ENCODE data around the gene MTIF3. TPM values are rescaled to one million over a fixed set of nuclear protein-coding genes. Genes with fewer than 3 reads are reported as not detected.

The MTIF3 gene, protein sequence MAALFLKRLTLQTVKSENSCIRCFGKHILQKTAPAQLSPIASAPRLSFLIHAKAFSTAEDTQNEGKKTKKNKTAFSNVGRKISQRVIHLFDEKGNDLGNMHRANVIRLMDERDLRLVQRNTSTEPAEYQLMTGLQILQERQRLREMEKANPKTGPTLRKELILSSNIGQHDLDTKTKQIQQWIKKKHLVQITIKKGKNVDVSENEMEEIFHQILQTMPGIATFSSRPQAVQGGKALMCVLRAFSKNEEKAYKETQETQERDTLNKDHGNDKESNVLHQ
- 100 to 1,000 TPM in 1 of 3 donors, 10 to 100 TPM in 2; 67.5 to 146 (median 72.7) TPM for total RNA-seq

DNA sequence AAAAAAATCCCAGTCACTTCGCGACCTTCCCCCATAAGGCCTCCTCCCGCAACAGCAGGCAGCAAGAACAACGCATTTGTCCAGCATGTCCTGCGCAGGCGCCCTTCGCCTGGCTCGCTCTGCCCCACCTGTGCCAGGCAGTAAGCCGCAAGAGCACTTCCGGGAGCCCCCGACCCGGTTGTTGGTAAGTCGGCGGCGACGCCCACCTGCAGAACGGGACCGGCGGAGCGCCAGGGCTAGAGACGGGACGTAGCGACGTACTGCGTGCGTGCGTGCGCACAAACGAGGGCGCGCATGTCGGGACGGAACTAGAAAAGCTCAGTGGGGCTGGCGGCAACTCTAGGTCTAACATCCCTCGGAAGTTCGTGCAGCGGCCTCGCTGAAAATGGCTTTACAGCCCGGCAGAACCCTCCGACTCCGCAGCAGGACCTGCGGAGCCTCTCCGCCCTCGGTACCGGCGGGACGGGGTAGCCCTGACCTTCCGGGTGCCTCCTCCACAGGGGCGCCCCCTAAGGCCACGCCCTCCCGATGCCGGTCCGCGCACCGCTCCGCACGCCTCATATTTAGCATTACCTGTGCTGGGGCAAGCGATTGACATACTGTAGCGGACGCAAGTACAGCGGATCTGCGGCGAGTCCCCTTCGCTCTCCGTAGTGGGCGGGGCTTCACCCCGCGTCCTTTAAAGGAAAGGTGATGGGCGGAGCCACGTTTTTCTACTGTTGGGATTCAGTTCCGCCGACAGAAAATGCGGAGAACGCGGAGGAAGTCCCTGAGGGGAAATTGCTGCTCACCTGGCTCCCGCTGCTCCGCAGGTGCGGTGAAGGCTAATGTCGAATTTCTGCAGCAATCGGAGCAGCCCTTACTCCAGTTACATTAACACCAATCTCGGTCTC, at the start of gene MTIF3:
MTIF3 (minus strand) TSS at position 629 of the 893 bp plus-strand sequence. CDS start 10,116 bp downstream, outside the sequence.
- intact Hi-C loops (cut with DNase I; ENCODE audit: low total_unique reads), result no loop called here
- H3K9me3 ChIP-seq, result no peaks in the 10 kb centered on the region

DNA sequence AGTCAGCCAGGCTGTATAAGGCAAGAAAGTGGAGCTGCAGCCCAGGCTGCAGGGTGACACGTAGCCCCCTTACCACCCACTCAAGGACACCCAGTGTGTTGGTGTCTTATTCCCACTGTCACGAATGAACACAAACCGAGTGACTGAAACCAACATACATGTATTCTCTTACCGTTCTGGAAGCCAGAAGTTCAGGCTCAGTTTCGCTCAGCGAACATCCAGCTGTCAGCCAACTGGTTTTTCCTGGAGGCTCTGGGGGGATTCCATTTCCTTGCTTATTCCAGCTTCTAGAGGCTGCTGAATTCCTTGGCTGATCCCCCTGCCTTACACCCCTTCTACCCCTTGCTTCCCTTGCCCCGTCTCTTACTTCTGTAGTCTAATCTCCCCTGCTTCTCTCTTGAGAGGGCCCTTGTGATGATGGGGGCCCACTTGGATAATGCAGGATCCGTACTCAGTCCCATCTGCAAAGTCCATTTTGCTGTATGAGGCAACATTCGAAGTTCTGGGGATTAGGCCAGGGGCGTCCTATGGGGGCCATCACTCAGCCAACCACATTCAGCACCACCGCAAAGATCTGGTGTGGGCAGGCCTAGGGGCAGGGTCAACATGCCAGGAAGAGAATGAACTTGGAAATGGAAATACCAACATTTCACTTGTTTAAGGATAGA, 47.3 kb upstream of the MTIF3 start:
- Histone ChIP-seq H3K36me3 (no peaks in the 10 kb centered on the region), H3K27ac (no peak overlapping the region), H3K4me3 (no peak overlapping the region), H3K27me3 (no peaks in the 10 kb centered on the region), H3K9me3 (no peaks in the 10 kb centered on the region), H3K4me1 (no peaks in the 10 kb centered on the region)
- TF ChIP-seq POLR2A (IDR thresholded peaks at IDR 0.05) (no peak), POLR2AphosphoS5 (IDR thresholded peaks at IDR 0.05) (no peak), CTCF (IDR thresholded peaks at IDR 0.05) (no peak)
- DNase-seq (ENCODE audit: low spot score in 2 of 2), result no peak
- intact Hi-C loops (cut with DNase I; ENCODE audit: low total_unique reads), result no loop called here

More for the DNA sequence above, at the start of gene MTIF3:
- H3K36me3 ChIP-seq, result no peaks in the 10 kb centered on the region
- DNase-seq (ENCODE audit: low spot score in 2 of 2), result peak; percentile 94
- peaks cover 0 to 8% of the 10 kb centered on the region in 2 donors for H3K4me1 ChIP-seq
- peak within 1 kb of the TSS; percentile 87 to 96 (median 90) for H3K4me3 ChIP-seq
- no peaks in the 10 kb centered on the region for H3K27me3 ChIP-seq
- no peak for TF ChIP-seq CTCF (IDR thresholded peaks at IDR 0.05)
- TF ChIP-seq POLR2AphosphoS5 (IDR thresholded peaks at IDR 0.05), result peak; percentile 59 to 86 (median 76)
- peak; percentile 55 for TF ChIP-seq POLR2A (IDR thresholded peaks at IDR 0.05)
- peak within 1 kb of the TSS; percentile 96 to 98 for H3K27ac ChIP-seq

DNA sequence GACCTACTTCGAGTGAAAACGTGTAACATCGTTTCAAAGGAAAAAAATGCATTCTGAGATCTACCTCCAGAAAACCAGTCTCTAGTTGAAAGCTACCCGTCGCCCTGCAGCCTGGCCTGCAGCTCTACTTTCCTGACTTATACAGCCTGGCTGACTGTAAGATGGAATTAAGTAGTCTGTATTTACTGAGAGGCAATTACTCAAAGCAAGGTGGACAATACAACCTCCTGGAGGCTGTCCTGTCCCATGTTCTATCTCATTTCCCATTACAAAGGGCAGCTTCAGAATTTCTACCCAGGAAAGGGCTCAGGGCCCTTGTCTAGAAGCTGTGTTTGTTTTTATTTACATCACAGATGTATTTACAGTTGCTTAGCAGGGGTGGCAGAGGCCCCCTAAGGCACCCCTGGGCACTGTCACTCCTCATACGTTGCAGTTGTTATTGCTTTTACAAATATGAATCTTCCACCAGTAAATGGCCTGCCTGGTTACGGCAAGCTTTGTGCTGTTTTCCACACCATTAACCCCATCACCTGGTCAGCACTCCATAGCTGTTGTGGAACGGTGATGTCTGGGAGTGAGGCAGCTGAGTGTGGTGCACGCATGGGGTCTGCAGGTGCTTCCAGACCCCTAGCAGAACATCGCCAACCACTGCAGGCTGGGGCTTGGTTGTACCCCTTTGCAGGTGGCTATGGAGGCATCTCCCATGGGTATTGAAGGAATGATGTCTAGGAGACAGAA, 46.3 kb upstream of the MTIF3 start:
- no peak overlapping the region for H3K27ac ChIP-seq
- intact Hi-C loops (cut with DNase I; ENCODE audit: low total_unique reads), result no loop called here

DNA sequence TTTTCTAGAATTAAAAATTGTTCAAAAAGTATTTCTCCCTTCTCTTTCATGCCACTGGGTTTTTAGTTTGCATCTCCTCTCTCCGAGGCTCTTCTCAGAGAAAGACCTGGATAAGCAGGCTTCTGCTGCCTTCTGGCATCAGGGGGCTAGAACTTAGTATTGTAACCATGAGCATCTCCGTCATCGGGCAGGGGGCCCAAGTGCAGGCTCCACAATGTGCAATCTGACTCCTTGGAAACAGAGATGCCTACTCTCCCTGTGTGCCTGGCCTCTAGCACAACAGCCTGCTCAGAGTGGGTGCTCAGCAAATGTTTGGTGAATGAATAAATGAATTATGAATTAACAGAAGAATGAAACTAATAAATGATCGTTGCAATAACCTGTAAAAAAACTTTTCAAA, 45.6 kb upstream of the MTIF3 start:
- no peaks in the 10 kb centered on the region for H3K4me1 ChIP-seq
- no peaks in the 10 kb centered on the region for H3K36me3 ChIP-seq
- no peak overlapping the region for H3K27ac ChIP-seq
- intact Hi-C loops (cut with DNase I; ENCODE audit: low total_unique reads), result no loop called here
- H3K27me3 ChIP-seq, result no peaks in the 10 kb centered on the region
- DNase-seq (ENCODE audit: low spot score in 2 of 2), result no peak
- H3K9me3 ChIP-seq, result no peaks in the 10 kb centered on the region
- TF ChIP-seq POLR2AphosphoS5 (IDR thresholded peaks at IDR 0.05) (no peak), CTCF (IDR thresholded peaks at IDR 0.05) (no peak), POLR2A (IDR thresholded peaks at IDR 0.05) (no peak)
- H3K4me3 ChIP-seq, result no peak overlapping the region

More for the DNA sequence above, 46.3 kb upstream of the MTIF3 start:
- no peak for TF ChIP-seq POLR2AphosphoS5 (IDR thresholded peaks at IDR 0.05)
- no peak for TF ChIP-seq POLR2A (IDR thresholded peaks at IDR 0.05)
- TF ChIP-seq CTCF (IDR thresholded peaks at IDR 0.05), result no peak
- H3K9me3 ChIP-seq, result no peaks in the 10 kb centered on the region
- H3K4me1 ChIP-seq, result no peaks in the 10 kb centered on the region
- H3K4me3 ChIP-seq, result no peak overlapping the region
- no peak for DNase-seq (ENCODE audit: low spot score in 2 of 2)
- H3K27me3 ChIP-seq, result no peaks in the 10 kb centered on the region
- no peaks in the 10 kb centered on the region for H3K36me3 ChIP-seq

All from breast epithelium (tissue), 4 donors.